ENCODE data around the gene ZFTA.

DNA sequence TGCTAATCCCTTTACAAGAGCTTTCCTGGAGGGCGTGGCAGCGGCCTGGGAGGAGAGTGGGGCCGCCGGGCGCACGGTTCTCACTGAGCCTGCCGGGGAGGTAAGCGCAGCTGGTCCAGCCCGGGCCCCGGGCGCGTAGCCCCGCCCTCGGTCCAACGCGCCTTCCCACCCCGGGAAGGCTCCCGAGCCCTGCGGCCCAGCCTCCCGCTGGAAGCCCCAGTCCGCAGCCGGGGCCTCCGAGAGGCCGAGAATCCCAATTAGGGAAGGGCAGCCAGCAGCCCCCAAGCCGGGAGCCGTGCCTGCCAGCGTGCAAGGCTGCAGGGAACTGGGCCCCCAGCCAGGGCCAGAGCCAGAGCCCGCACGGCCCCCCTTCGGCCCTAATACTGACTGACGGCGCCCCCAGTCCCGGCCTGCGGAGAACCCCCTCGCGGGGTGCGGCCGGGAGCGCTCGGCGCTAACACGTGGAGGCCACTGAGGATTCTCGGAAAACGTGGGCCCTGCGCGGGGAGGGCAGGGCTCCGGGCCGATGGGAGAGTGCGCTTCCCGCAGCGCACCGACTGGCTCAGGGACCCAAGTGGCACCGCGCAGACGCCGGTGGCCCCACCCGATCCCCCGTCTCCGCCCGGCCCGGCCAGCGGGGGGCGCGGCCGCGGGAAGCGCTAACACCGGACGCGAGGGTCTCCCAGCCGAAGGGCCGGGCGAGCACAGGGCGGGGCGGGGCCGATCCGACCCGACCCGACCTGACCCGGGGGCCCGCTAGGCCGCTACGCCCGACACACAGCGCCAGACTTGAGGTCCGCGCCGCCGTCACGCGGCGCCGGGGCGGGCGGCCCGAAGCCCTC lies 5.7 kb downstream of the ZFTA start:
- TF ChIP-seq GLIS3 (CRISPR knock-in tag; IDR thresholded peaks at IDR 0.05) (no peak), ISL1 (CRISPR knock-in tag; IDR thresholded peaks at IDR 0.05) (no peak), ARNTL (CRISPR knock-in tag; IDR thresholded peaks at IDR 0.05; ENCODE audit: borderline replicate concordance, low read depth) (no peak), OSR1 (CRISPR knock-in tag; IDR thresholded peaks at IDR 0.05) (no peak), TOX (CRISPR knock-in tag; IDR thresholded peaks at IDR 0.05; ENCODE audit: borderline replicate concordance) (no peak), ESRRG (CRISPR knock-in tag; IDR thresholded peaks at IDR 0.05) (no peak), ZC3H10 (CRISPR knock-in tag; IDR thresholded peaks at IDR 0.05) (no peak), PATZ1 (CRISPR knock-in tag; IDR thresholded peaks at IDR 0.05; ENCODE audit: borderline replicate concordance) (no peak), TSHZ2 (CRISPR knock-in tag; IDR thresholded peaks at IDR 0.05) (no peak), ZFP30 (CRISPR knock-in tag; IDR thresholded peaks at IDR 0.05) (no peak)
- TF ChIP-seq, protein P1, sequence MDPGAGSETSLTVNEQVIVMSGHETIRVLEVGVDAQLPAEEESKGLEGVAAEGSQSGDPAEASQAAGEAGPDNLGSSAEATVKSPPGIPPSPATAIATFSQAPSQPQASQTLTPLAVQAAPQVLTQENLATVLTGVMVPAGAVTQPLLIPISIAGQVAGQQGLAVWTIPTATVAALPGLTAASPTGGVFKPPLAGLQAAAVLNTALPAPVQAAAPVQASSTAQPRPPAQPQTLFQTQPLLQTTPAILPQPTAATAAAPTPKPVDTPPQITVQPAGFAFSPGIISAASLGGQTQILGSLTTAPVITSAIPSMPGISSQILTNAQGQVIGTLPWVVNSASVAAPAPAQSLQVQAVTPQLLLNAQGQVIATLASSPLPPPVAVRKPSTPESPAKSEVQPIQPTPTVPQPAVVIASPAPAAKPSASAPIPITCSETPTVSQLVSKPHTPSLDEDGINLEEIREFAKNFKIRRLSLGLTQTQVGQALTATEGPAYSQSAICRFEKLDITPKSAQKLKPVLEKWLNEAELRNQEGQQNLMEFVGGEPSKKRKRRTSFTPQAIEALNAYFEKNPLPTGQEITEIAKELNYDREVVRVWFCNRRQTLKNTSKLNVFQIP (CRISPR knock-in tag; IDR thresholded peaks at IDR 0.05; ENCODE audit: borderline replicate concordance, low read depth), result no peak
- TF ChIP-seq, protein P2, sequence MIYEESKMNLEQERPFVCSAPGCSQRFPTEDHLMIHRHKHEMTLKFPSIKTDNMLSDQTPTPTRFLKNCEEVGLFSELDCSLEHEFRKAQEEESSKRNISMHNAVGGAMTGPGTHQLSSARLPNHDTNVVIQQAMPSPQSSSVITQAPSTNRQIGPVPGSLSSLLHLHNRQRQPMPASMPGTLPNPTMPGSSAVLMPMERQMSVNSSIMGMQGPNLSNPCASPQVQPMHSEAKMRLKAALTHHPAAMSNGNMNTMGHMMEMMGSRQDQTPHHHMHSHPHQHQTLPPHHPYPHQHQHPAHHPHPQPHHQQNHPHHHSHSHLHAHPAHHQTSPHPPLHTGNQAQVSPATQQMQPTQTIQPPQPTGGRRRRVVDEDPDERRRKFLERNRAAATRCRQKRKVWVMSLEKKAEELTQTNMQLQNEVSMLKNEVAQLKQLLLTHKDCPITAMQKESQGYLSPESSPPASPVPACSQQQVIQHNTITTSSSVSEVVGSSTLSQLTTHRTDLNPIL (CRISPR knock-in tag; IDR thresholded peaks at IDR 0.05; ENCODE audit: low read depth), result no peak

All from SK-N-SH treated with all-trans-retinoic acid at 6 μM for 48 hours (cell line).